ENCODE measurements around the gene HLCS.

The HLCS gene

DNA sequence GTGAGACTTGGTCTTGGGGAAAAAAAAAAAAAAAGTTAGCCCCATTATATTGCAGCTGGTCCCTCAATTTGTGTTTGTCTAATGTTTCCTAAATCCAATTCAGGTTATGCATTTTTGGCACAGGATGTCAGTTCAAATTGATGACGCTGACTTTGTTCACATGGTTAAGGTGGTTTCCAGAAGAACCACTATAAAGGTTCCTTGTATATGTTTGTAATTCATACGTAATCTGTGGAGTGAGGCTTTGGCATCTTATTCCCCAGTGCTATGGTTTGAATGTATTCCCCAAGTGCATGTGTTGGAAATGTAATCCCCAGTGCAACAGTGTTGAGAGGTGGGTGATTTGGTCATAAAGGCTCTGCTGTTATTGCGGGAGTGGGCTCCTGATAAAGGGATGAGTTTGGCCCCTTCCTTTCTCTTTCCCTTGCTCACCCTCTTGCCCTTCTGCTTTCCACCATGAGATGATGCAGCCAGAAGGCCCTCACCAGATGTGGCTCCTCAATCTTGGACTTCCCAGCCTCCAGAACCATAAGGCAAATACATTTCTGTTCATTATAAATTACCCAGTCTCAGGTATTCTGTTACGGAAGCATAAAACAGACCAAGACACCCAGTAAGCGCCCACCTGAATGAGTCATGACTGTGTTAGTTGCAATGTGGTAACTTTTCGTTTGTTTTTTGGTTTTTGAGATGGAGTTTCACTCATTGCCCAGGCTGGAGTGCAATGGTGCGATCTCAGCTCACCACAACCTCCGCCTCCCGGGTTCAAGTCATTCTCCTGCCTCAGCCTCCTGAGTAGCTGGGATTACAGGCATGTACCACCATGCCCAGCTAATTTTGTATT lies 19.5 kb upstream of the HLCS start:
- DNase-seq (ENCODE audit: low read depth) = no peak

DNA sequence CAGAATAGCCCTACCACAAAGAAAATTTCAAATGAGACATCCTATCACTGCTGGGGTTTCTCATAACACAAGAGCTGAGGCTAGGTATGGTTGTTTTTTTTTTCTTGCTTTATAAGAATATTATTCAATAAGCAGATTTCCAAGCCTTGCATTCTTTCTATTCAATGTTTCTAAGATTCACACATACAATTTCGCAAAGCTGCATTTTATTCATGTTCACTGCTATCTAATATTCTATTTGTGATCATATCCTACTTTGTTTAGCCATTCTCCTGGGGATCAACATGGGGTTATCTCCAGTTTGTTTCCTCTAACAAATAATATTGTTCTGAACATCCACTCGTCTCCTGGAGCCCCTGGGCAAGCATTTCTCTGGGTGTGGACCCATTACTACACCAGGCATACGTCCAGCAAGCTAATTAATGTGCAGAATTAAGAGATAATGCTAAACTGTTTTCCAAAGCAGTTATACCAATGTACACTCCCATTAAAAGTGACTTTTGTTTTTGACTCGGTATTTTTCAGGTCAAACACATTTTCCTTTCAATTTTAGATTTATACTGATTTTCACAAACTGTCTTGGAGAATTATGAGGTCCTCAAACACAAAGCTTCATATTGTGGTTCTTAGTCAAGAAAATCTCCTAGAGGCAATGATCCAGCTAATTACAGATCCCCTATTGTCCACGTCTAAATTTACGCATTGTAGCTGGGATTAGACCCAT lies 15.7 kb upstream of the HLCS start:
- no peak for DNase-seq (ENCODE audit: low read depth)

DNA sequence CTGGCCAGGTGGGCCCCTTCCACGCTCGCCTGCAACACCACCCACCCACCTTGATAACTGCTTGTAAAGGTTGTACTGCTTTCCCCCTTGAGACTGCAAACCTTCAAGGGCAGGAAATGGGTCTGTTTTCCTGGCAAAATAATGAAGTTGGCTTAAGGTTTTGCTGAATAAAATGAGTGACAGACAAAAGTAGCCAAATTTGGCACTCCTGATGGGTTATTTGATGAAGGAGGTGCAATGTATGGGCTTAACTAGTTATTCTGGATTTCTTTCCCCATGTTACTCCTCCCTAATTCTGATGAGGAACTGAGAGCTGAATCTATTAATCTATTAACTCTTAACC lies 14.6 kb upstream of the HLCS start:
- DNase-seq (ENCODE audit: low read depth) = no peak

DNA sequence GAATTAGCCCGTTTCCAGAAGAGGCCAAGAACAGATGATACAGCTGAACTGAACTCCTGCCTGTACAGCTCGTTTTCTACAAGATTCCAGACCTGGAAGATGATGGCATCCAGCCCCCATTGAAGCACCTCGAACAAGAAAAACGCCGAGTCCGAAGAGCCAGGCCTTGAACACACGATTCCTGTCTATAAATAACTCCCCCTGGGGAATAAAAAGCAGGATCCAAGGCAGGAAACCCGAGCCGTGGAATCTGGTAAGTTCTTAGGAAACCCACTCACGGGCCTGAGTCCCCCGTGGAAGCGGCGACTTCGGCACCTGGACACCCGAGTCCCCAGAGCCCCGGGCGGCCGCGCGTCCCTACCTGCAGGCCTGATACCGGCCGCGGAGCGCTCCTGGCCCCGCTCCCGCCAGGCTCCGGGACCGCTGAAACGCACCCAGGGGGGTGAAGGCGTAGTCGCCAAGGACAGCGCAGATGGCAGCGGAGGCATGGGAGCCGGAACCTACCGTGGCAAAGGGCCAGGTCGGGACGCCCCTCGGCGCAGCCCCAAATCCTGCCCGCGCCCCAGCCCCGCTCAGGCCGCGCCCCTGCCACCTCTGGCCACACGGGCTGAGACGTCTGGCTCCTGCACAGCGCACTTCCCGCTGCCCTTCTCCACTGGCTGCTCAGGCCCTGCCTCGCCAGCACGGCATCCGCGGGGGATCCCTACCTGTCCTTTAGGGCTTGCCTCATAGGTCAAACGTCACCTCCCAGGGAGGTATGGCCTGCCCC lies 14.0 kb upstream of the HLCS start:
- no peak for DNase-seq (ENCODE audit: low read depth)

DNA sequence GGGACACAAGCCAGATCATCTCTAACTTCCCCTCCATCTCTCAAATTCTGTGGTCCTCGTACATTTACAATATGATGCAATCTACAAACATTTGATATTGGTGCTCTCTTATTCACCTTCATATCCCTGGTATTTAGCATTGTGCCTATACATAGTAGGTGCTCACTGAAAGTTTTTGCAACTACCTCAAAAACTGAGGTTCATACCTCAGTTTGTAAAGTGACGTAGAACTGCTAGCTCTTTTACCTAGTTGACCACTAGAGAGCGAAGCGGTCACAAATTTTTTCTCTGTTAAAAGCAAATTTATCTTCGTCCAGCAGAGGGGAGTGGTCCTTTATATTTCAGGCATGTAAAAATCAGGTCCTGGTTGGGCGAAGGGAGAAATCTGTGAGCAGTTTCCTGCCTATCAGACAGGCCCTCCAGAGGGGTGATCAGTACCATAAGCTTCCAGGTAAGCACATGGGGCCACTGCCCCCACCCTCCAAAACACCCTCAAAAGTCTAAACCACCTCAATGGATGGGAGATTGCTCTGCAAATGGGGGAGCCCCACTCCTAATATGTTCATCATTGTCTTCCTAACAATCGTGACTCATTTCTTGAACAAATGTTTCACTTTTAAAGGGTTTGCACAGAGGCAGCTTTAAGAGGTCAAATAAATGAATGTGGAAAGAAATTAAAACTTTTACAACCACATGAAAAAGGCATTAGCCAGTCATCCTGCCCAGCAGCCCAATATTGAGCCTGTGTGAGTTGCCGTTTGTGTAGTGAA lies 10.6 kb upstream of the HLCS start:
- DNase-seq (ENCODE audit: low read depth) = no peak

DNA sequence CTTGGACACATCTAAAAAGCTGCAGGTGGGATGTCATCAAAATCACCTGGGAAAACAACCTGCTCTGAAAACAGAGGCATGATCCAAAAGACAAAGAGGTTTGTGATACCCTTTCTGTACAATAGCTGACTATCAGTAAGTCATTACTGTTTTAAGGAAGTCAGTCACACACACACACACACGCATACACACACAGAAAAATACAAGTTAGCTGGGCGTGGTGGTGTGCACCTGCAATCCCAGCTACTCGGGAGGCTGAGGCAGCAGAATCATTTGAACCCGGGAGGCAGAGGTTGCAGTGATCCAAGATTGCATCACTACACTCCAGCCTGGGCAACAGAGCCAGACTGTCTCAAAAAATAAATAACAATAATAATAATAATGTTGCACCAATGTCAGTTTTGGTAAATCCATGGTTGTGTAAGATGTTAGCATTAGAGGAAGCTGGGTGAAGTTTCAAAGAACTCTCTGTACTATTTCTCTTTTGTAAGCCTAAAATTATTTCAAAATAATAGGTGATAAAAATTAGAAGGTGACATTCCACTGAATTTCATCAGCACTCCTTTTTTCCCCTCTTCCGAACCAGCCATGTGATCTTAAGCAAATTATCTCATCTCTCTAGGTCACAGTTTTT lies 9.9 kb upstream of the HLCS start:
- no peak for DNase-seq (ENCODE audit: low read depth)

DNA sequence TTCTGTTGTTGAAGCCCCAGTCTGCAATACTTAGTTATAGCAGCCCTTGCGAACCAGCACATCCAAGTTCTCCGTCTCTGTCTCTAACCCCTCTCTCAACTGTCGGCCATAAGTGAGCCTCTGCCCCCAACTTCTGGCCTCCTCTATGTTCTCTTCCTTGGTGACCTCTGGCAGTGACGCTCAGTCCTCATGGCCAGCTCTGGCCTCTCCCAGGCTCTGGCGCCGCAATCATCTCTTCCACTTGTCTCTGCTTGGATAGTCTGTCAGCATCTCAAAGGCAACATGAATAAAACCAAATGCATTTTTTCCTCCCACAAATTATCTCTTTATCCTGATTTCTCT lies 8.4 kb upstream of the HLCS start:
- DNase-seq (ENCODE audit: low read depth) = no peak

DNA sequence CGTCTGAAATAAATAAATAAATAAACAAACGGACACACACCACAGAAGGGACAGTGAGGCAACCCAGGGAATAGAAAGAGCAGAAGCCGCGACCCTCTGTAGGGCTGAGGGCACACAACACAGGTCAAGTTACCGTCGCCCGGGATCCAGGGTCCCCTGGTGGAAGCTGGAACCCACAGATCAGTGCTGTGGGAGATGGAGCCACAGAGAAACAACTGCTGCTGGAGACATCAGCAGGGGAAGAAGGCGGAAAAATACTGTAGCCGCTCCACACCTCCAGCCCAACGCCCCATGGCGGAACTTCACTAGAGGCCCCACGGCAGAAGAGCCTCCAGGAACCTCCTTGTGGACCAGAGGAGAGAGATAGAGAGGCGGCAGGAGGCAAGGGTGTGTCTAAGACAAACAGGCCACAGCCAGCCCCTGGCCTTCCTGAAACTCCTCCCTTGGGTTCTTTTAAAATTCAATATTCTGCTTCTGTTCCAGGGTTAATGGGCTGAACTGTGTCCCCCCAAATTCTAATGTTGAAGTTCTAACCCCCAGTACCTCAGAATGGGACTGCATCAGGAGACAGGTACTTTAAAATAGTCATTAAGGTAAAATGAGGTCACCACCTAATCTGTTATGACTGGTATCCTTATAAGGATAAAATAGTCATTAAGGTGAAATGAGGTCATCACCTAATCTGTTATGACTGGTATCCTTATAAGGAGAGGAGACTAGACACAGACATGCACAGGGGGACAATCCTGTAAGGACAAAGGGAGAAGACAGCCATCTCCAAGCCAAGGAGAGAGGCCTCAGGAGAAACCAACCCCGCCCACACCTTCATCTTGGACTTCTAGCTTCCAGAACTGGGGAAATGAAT lies 7.7 kb upstream of the HLCS start:
- DNase-seq (ENCODE audit: low read depth) = no peak

DNA sequence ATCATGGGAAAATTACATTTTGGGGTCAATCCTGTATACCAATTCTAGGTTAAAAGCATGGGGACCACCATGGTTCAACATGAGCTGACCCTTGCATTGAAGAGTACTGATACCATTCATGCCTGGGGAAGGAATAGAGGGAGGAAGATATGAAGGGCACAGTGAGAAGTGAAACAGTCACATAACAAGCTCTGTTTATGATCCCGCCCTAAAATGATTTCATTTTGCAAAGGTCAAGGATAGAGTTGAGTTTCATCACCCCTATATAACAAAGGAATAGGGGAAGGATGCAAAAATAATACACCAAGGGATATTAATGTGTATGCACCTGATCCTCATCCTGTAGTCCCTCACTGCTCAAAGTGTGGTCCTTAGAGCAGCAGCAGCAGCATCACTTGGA lies 2.5 kb upstream of the HLCS start:
- DNase-seq (ENCODE audit: low read depth) = no peak

DNA sequence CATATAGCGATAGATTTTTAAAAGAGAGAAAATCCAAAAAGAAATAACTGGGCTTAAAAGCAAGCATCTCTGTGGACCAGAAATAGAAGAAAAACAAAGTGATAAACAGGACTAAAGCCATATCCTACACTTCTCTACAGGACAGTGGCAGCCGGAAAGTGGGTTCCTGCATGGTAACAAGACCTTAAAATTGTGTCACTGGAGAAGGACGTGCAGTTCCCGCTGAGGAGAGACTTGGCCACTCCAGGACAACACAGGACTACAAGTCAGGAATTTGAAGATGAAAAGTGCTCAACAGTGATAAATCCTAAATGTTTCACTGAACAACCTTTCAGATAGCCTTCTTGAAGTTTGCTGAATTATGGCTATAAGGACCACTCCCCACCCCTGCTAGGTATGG lies 1.9 kb upstream of the HLCS start:
- DNase-seq (ENCODE audit: low read depth) = no peak

DNA sequence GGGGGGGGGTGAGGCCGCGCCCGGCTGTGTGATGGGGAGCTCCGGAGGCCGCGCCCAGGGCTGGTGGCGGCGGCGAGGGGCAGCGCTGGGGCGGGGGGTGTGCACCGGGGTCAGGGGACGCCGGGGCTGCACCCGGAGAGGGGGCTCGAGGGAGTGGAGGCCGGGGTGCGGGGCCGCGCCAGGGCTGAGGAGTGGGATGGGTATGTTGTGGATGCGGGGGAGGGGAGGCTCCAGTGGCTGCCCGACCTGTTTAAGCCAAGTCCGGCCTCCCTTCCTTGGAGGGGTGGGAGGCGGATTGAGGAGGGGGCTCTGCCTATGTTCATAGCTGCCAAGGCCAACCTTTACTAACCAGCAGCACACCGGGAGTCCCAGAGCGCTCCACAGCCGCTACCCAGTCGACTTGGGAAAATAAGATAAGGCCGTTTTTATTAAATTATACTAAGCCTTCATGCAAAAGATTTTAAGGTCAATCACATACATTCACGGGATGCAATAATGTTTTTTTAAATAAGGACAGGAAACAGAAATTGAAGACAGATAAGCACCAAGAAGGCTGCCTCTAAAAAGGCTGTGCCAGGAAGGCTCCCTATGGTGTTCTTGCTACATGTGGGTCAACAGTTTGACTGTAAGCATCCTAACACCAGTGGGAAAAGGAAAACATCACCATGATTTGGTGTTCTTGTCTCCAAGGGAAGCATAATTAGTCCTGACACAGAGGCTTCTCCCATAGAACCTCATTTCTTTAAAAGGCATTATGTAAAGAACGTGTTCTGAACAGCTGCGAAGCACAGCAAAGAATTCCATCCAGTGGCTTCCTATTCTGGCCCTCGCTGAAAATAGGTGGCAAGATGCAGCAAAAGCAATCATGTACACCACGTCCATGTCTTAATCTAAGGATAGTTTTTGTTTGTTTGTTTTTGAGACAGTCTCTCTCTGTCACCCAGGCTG lies 626 bp upstream of the HLCS start:
- DNase-seq (ENCODE audit: low read depth) = no peak

DNA sequence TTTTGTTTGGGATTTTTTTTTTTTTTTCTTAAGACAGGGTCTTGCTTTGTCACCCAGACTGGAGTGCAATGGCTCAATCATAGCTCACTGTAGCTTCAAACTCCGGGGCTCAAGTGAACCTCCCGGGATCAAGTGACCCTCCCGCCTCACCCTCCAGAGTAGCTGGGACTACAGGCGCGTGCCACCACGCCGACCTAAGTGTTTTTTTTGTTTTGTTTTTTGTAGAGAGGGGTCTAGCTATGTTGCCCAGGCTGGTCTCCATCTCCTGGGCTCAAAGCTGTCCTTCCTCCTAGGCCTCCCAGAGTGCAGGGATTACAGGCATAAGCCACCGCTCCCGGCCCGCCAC lies 776 bp downstream of the HLCS start:
- DNase-seq (ENCODE audit: low read depth) = no peak

DNA sequence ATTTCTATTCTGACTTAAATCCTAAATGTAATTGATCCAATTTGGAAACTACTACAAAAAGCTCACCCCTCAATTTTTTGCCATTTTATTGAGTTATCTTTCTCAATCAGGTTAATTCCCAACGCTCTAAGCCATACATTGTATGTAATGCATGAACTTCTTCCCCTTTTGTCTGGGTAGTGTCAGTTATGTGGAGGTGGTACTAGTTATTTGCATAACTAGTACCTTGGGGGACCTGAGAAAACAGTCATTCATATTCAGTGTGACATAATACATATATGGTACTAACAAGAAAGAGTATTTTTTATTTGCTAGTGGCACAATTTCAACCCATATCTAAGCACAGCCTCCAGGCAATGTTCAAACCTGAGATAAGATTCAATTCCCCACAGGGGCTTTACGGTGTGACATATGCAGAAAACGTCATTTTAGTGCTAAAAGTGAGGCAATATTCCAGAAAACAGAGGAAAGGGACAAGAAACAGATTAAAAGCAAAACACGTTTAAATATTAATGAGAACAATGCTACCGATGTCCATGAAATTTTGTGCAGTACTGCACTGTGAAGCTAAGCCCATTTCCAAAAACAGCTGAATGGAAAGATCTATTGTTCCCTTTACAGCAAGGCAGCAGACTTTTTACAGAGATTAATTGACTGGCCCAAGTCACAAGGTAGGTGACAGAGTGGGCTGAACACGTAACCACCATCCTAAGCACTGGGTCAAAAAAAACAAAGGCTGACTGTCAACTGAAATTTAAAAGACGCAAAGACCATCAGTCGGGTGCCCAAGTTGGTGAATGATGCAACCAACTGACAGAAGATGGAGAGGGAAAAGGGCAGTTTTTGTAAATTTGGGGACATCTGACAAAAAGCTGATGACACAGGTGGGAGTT lies 1.4 kb downstream of the HLCS start:
- no peak for DNase-seq (ENCODE audit: low read depth)

DNA sequence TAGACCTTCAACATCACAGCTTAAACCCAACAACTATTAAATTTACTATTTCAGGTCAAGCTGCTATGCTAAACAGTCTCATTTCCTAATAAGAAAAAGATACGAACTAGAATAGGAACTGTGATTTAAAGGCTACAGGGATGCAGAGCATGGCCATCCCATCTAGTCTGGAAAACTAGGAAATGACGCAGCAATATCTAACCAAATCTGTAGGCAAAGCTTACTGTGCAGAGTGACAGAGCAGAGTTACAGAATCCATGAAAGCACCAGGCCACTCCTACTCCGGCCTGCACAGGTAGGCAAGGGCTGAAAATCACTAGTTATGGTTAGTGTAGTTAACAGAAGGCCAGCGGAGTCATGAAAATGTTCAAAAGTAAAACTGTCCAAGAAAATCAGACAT lies 2.1 kb downstream of the HLCS start:
- no peak for DNase-seq (ENCODE audit: low read depth)

DNA sequence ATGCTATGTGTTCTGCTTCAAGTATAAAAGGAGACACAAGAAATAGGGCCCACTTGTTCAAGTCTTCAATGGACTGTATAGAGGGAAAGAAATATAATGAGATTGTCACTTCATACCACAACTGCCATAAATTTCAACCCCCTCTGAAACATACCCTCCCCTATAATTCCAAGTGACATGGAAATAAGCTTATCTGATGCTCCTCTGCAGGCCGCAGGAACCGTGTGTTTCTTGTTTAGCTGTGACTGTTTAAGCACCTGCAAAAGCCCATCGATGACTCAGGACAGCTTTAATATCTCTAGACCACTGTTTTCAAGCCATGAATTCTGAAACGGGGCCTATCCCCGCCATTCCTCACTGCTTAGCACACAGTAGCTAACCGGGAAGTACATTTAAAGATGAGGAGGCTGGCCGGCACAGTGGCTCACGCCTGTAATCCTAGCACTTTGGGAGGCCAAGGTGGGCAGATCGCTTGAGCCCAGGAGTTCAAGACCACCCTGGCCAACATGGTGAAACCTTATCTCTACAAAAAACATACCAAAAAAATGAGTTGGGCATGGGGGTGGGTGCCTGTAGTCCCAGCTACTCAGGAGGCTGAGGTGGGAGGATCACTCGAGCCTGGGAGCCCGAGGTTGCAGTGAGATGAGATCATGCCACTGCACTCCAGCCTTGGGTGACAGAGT lies 4.2 kb downstream of the HLCS start:
- DNase-seq (ENCODE audit: low read depth) = no peak

DNA sequence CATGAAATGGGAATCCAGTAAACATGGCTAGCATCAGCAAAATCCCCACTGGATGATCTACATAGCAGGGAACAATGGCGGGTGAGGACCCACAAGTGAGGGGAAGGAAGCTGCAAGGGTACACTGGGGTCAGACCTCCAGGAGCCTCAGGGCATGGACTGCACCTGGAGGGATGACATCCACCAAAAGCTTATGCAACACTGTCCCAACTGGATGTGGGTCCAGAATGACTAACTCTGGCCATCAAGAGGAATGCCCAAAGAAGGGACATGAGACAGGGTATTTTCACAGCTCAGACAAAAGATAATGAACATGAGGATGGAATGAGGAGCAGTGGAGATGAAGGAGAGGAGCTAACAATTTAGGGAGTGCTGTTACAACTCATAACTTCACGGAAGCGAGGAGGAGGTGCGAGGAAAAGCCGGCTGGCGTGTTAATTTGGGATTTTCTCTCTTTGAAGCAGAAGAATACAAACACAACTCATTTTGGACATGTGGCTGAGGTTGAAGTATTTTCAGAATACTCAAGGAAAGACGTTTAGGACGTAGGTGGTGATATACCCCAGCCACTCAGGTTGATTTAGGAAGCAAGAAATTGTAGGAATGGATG lies 5.7 kb downstream of the HLCS start:
- DNase-seq (ENCODE audit: low read depth) = no peak

DNA sequence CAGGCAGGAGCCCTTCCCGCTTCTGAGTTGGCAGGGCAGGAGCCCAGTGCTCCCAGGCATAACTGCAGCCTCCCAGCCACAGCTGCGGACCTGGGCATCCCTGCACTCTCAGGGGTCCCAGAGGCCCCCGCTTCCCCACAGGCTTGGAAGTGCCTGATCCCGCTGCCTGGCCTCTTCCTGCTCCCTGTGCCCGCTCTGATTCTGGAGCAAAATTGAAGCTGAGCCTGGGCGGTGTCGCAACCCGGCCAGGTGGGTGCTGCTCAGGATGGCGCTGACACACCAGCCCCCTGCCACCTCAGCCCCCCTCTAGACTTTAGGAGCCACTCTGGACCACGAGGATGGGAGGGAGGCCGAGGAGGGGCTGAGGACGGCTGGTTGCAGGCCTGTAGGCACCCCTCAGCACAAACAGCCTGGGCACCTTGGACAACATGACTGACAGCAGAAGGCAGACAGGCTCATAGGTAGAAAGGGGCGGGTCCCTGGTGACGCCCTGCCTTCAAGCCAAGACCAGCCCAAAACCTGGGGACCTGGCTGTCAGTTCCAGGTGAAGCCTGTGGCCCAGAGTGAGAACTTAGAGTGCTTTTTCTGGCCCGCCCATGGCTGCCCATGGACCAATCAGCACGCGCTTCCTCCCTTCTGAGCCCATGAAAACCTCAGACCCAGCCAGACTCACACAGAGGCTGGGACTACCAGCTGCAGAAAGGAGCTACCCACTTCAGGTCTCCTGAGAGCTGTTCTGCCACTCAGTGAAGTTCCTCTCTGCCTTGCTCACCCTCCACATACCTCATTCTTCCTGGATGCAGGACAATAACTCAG lies 7.2 kb downstream of the HLCS start:
- no peak for DNase-seq (ENCODE audit: low read depth)

Measured in activated T-helper 9 cell treated with anti-CD3 and anti-CD28 coated beads, Interleukin-2, amount 50 U/mL, for 16 hours (primary cell).